AG04449 (cell line): Measurements from ENCODE around the gene CHCHD6.

Source experiments
- CTCF ChIA-PET: fragments of 350-600 bp; formaldehyde crosslinking; extraction: SDS; loops from one replicate; lab custom pipeline; 2021; ENCODE audit warnings: antibody characterized with exemption; lab: Yijun Ruan, JAX
- POLR2A ChIA-PET: fragments of 400-600, 350-600 bp; formaldehyde crosslinking; extraction: SDS; loops from one replicate; lab custom pipeline; 2020; ENCODE audit warnings: antibody characterized with exemption, inconsistent platforms; lab: Yijun Ruan, JAX
- DNase-seq: peaks from one replicate; pipeline ENCODE4 v3.0.0-alpha.2; 2010; ENCODE audit warnings: low read depth, low spot score
- H3K4me3 ChIP-seq: 2 replicates; pipeline ENCODE4 v1.5.1; 2011; ENCODE audit warnings: low read depth, mild to moderate bottlenecking, control low read depth, low read length
- TF ChIP-seq, protein P1 (sequence below): IDR thresholded peaks from one replicate; pipeline ENCODE4 v1.5.1; 2011; ENCODE audit warnings: mild to moderate bottlenecking, moderate library complexity, low read length, control low read depth, inconsistent platforms; ENCODE audit not compliant: insufficient read depth; ENCODE audit errors: missing control alignments

CHCHD6 gene

DNA sequence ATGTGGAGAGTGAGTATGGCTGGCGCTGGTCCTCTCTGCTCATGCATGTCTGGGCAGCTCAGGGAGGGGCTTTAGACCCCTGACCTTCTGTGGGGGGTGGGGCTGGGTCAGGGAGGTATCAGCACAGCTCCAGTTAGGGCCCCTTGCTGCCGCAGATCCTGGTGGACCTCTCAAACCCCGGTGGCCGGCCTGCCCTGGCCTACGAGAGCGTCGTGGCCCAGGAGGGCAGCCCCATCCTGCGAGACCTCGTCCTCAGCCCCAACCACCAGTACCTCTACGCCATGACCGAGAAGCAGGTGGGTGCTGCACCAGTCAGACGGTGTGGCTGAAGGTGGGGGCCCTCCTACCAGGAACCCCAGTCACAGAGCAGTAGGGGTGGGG, 299.1 kb downstream of the CHCHD6 start:
- DNase-seq, result no peak
- H3K4me3 ChIP-seq, result no peak overlapping the region
- TF ChIP-seq, protein P1, sequence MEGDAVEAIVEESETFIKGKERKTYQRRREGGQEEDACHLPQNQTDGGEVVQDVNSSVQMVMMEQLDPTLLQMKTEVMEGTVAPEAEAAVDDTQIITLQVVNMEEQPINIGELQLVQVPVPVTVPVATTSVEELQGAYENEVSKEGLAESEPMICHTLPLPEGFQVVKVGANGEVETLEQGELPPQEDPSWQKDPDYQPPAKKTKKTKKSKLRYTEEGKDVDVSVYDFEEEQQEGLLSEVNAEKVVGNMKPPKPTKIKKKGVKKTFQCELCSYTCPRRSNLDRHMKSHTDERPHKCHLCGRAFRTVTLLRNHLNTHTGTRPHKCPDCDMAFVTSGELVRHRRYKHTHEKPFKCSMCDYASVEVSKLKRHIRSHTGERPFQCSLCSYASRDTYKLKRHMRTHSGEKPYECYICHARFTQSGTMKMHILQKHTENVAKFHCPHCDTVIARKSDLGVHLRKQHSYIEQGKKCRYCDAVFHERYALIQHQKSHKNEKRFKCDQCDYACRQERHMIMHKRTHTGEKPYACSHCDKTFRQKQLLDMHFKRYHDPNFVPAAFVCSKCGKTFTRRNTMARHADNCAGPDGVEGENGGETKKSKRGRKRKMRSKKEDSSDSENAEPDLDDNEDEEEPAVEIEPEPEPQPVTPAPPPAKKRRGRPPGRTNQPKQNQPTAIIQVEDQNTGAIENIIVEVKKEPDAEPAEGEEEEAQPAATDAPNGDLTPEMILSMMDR, result no peak
- CTCF ChIA-PET, result interaction anchor here (0.8 to 7.6 kb wide), 3 partner anchors 9 to 252 kb away, joined by 3 to 60 read pairs (median 9); no protein-coding TSS in a partner anchor
- POLR2A ChIA-PET, result interaction anchor here (1.2 kb wide), 1 partner anchor 19 kb away, joined by 3 read pairs; no protein-coding TSS in a partner anchor

DNA sequence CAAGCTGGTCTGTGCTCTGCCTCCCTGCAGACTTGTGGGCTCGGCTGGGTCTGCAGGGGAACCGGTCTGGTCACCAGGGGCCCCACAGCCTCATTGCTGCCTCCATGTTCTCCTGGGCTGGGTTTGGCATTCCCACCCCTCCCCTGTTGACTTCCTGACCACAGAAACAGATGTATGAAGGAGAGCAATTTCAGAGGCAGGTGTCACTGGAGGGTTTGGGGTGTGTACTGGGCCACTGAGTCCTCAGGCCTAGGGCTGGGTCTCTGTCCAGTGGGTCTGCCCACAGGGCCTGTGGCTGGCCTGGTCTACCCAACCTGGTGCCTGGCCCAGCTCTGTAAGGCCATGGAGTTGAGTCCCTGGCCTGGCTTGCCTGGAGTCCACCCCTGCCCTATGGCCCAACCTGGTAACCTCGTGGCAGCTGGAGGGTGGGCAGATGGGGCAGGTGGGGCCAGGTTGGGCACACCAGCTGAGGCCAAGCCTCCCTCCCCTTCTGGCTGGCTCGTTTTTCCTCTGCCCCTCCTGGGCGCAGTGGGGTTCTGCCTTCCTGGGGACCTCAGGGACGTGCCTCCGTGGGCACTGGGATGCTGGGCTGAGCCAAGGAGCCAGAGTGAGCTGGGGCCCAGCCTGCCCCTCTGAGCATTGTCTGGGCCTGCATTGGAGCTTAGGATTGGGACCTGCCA, 299.7 kb downstream of the CHCHD6 start:
- ChIA-PET POLR2A (interaction anchor here (1.0 to 1.2 kb wide), 2 partner anchors 16 to 19 kb away, joined by 3 read pairs; no protein-coding TSS in a partner anchor), CTCF (interaction anchor here (7.6 kb wide), 1 partner anchor 252 kb away, joined by 60 read pairs; no protein-coding TSS in a partner anchor)
- DNase-seq, result no peak
- no peak overlapping the region for H3K4me3 ChIP-seq
- TF ChIP-seq, protein P1, result no peak

DNA sequence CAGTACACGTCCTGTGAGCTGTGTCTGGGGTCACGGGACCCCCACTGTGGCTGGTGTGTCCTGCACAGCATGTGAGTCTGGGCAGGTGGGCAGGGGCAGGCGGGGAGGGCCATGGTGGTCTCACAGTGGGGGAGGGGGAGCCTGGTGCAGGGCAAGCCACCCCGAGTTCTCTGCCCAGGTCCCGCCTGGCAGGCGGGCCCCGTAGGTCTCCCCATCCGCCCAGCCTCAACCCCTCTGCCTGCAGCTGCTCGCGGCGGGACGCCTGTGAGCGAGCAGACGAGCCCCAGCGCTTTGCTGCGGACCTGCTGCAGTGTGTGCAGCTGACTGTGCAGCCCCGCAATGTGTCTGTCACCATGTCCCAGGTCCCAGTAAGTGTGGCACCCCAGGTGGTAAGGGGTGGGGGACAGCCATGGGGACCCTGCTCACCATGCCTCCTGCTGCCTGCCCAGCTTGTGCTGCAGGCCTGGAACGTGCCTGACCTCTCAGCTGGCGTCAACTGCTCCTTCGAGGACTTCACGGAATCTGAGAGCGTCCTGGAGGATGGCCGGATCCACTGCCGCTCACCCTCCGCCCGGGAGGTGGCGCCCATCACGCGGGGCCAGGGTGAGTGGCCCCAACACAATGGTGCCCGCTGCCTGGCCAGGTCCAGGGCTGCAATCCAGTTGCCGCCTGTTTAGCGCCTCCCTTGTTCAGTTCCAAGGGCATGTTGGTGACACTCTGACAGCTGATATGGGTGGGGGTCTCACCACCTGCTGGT, 300.8 kb downstream of the CHCHD6 start:
- ChIA-PET CTCF (interaction anchor here (7.6 kb wide), 1 partner anchor 253 kb away, joined by 60 read pairs; no protein-coding TSS in a partner anchor), POLR2A (interaction anchor here (1.0 kb wide), 1 partner anchor 15 kb away, joined by 3 read pairs; no protein-coding TSS in a partner anchor)
- no peak for DNase-seq
- TF ChIP-seq, protein P1, result no peak
- no peak overlapping the region for H3K4me3 ChIP-seq

DNA sequence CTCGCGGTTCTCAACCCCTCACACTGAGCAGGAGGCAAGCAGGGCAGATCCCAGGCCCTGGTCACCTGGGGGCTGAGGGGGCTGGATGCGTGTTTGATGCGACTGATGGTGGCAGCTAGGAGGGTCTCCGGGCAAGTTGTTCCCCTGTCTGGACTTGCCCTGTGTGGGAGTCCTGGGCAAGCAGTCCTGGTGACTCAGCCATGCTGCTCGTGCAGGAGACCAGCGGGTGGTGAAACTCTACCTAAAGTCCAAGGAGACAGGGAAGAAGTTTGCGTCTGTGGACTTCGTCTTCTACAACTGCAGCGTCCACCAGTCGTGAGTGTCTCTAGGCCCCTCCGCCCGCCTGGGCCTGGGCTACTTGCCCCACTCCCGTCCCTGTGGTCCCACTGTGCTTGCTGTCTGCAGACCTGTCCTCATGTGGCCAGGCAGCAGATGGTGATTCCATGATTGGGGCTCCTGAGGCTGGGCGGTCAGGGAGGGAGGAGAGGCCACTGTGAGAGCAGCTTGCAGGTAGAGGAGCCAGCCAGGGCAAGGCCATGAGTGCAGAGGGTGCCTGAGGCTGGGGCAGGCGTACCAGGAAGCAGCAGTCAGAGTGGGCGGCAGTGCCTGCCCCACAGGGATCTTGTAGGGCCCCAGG, 301.9 kb downstream of the CHCHD6 start:
- CTCF ChIA-PET, result interaction anchor here (7.6 kb wide), 1 partner anchor 254 kb away, joined by 60 read pairs; no protein-coding TSS in a partner anchor
- no peak for DNase-seq
- POLR2A ChIA-PET, result no interaction called here
- no peak overlapping the region for H3K4me3 ChIP-seq
- TF ChIP-seq, protein P1, result no peak

DNA sequence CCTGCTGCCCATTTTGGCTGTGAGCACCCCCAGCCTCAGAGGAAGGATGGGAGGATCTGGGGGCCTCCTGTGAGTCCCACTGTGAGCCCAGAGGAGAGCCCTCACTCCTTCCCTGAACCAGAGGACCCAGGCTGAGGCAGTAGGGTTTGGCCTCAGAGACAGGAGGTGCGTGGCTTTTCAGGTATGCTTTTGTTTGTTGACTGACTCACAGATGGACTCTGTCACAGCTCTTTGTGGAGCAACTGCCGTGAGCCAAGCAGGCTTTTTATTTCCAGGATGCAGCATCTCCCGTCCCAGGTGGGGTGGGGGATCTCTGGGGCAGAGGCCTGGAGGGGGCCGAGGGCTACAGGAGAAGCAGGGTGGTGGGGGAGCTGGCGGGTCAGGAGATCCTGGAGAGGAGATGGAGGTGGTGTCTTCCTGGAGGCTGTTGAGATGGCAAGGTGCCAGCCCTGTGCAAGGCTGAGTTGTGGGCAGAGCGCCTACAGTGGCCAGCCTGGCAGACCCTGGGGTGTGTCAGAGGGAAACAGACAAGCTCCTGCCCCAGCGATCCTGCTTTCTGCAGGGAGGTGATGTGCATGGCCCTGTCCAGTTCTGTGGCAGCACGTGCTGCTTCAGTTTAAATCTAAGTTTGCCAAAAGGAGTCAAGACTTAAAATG, 302.9 kb downstream of the CHCHD6 start:
- CTCF ChIA-PET, result interaction anchor here (0.8 to 7.6 kb wide), 2 partner anchors 15 to 255 kb away, joined by 3 to 60 read pairs; no protein-coding TSS in a partner anchor

More for the DNA sequence above, 302.9 kb downstream of the CHCHD6 start:
- no peak for DNase-seq
- TF ChIP-seq, protein P1, result no peak
- no peak overlapping the region for H3K4me3 ChIP-seq
- POLR2A ChIA-PET, result no interaction called here
